GM18907 (cell line): Measurements from ENCODE around the gene ZMYND11.
"Not testable (repeated sequence)": the region's sequence is repeated elsewhere in the genome, so short reads cannot be mapped to it uniquely, and the experiment has no call there.

Experiments
- ATAC-seq: cut with Tn5 transposase; IDR thresholded peaks from one replicate; pipeline ENCODE4 v1.9.1; 2021; ENCODE audit warnings: mild to moderate bottlenecking, moderate library complexity; ENCODE audit not compliant: unreplicated experiment

ZMYND11 gene

GRCh38 chr10:241966-242643 is 106.8 kb downstream of the ZMYND11 start:
- no peak for ATAC-seq

- no peak for ATAC-seq
Measured at GRCh38 chr10:244227-244626, 109.0 kb downstream of the ZMYND11 start.

GRCh38 chr10:246431-246830 is 111.2 kb downstream of the ZMYND11 start:
- no peak for ATAC-seq

- ATAC-seq = no peak
Measured at GRCh38 chr10:247480-247879, 112.2 kb downstream of the ZMYND11 start.

- ATAC-seq = no peak
Measured at GRCh38 chr10:248307-248706, 113.1 kb downstream of the ZMYND11 start.

- no peak for ATAC-seq
Measured at GRCh38 chr10:251982-252582, 116.8 kb downstream of the ZMYND11 start.

GRCh38 chr10:260819-261429 is 125.7 kb downstream of the ZMYND11 start:
- no peak for ATAC-seq

- ATAC-seq = not testable (repeated sequence)
Measured at GRCh38 chr10:264160-265073, 129.2 kb downstream of the ZMYND11 start.

- not testable (repeated sequence) for ATAC-seq
Measured at GRCh38 chr10:265074-265440, 129.8 kb downstream of the ZMYND11 start.

- ATAC-seq = not testable (repeated sequence)
Measured at GRCh38 chr10:265816-266588, 130.7 kb downstream of the ZMYND11 start.

- ATAC-seq = no peak
Measured at GRCh38 chr10:266974-267425, 131.7 kb downstream of the ZMYND11 start.

GRCh38 chr10:267705-268104 is 132.4 kb downstream of the ZMYND11 start:
- ATAC-seq = no peak

GRCh38 chr10:269440-270074 is 134.3 kb downstream of the ZMYND11 start:
- ATAC-seq = no peak

- ATAC-seq = no peak
Measured at GRCh38 chr10:271201-271600, 135.9 kb downstream of the ZMYND11 start.

- no peak for ATAC-seq
Measured at GRCh38 chr10:271722-272121, 136.5 kb downstream of the ZMYND11 start.

- no peak for ATAC-seq
Measured at GRCh38 chr10:273088-273487, 137.8 kb downstream of the ZMYND11 start.

GRCh38 chr10:274866-275265 is 139.6 kb downstream of the ZMYND11 start:
- ATAC-seq = no peak

- ATAC-seq = no peak
Measured at GRCh38 chr10:275680-276079, 140.4 kb downstream of the ZMYND11 start.

- no peak for ATAC-seq
Measured at GRCh38 chr10:277963-278362, 142.7 kb downstream of the ZMYND11 start.

- no peak for ATAC-seq
Measured at GRCh38 chr10:278707-279106, 143.5 kb downstream of the ZMYND11 start.
